ENCODE data around the gene ZNRF2.

DNA sequence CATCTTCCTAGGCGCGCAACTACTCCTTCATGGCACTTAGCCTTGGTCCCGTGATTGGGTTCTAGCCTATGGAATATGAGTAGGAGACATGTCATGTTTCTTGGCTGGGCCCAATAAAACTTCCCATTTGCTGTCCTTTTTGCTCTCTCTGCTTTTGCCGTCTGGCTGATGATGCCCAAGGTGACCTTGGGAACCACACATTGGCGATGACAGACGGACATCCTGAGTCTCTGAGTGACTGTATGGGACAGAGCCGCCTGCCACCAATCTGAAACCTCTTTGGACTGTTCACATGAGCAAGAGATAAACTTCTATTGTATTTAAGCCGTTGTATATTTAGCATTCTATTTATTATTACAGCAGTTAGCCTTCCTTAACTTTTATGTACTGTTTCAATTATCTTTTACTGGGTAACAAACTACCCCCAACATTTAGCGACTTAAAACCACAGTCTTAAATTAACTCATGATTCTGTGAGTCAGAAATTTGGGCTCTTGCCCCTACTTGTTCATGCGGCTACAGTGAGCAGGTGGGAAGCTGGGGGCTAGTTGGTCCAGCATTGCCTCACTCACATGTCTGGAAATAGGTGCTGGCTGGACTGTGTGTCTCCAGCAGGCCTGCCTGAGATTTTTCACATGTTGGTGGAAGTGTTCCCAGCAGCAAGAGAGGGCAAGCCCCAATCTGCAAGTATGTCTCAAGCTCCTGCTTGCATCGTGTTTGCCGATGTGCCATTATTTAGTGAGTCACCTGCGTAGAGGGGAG, 122.4 kb downstream of the ZNRF2 start:
- TF ChIP-seq, protein P1, sequence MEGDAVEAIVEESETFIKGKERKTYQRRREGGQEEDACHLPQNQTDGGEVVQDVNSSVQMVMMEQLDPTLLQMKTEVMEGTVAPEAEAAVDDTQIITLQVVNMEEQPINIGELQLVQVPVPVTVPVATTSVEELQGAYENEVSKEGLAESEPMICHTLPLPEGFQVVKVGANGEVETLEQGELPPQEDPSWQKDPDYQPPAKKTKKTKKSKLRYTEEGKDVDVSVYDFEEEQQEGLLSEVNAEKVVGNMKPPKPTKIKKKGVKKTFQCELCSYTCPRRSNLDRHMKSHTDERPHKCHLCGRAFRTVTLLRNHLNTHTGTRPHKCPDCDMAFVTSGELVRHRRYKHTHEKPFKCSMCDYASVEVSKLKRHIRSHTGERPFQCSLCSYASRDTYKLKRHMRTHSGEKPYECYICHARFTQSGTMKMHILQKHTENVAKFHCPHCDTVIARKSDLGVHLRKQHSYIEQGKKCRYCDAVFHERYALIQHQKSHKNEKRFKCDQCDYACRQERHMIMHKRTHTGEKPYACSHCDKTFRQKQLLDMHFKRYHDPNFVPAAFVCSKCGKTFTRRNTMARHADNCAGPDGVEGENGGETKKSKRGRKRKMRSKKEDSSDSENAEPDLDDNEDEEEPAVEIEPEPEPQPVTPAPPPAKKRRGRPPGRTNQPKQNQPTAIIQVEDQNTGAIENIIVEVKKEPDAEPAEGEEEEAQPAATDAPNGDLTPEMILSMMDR (IDR thresholded peaks at IDR 0.05), result no peak
- no peak for TF ChIP-seq ZFX (IDR thresholded peaks at IDR 0.05; ENCODE audit: borderline replicate concordance)
